K562 (cell line): Measurements from ENCODE around the gene HRC. TPM values are rescaled to one million over a fixed set of nuclear protein-coding genes. Genes with fewer than 3 reads are reported as not detected.

Source experiments
- CHD4 ChIP-seq: fragments of 200-600 bp; sonication (generic); IDR thresholded peaks from 3 replicates; pipeline ENCODE4 v1.6.1; 2012; ENCODE audit warnings: low read depth, mild to moderate bottlenecking, mixed read lengths, low read length, inconsistent platforms; ENCODE audit not compliant: insufficient read depth, insufficient replicate concordance, poor library complexity, severe bottlenecking
- CTBP1 ChIP-seq: fragments of 450-650 bp; IDR thresholded peaks from 2 replicates; pipeline ENCODE4 v1.6.1; 2016; ENCODE audit warnings: borderline replicate concordance
- HIVEP1 ChIP-seq: fragments of 250-450 bp; sonication (Bioruptor Pico); IDR thresholded peaks from 2 replicates; pipeline ENCODE4 v1.4.0; 2020; ENCODE audit warnings: mild to moderate bottlenecking
- HSF4 ChIP-seq: fragments of 250-450 bp; sonication (Bioruptor Pico); IDR thresholded peaks from 2 replicates; pipeline ENCODE4 v2.1.2; 2022; ENCODE audit warnings: mild to moderate bottlenecking, moderate library complexity, borderline replicate concordance
- LCOR ChIP-seq: sonication (generic); formaldehyde crosslinking; IDR thresholded peaks from 2 replicates; pipeline ENCODE4 v1.8.0; 2022; ENCODE audit warnings: mild to moderate bottlenecking, missing genetic modification reagents
- MYC ChIP-seq, 2 experiments: fragments of 250-450 bp in 1 of 2; sonication (Bioruptor Pico) in 1 of 2; IDR thresholded peaks; 2 replicates each; pipeline versions ENCODE4 v1.5.1 to v1.6.1; 2012 to 2021; ENCODE audit warnings: low read depth in 2 of 2, borderline replicate concordance in 1 of 2, improper control_type of control experiment in 1 of 2, low read length in 1 of 2, mild to moderate bottlenecking in 1 of 2, moderate library complexity in 1 of 2
- POLR2B ChIP-seq: fragments of 450-650 bp; IDR thresholded peaks from 2 replicates; pipeline ENCODE4 v1.6.1; 2018; ENCODE audit warnings: low read depth; ENCODE audit not compliant: partially characterized antibody
- RB1 ChIP-seq: fragments of 450-650 bp; IDR thresholded peaks from 2 replicates; pipeline ENCODE4 v1.6.1; 2017; ENCODE audit warnings: low read depth, mild to moderate bottlenecking
- SFPQ ChIP-seq: fragments of 200-400 bp; formaldehyde crosslinking; IDR thresholded peaks from 2 replicates; pipeline ENCODE4 v1.6.1; 2017; ENCODE audit warnings: mild to moderate bottlenecking, low read depth, low read length, moderate library complexity
- ZBTB40 ChIP-seq, 2 experiments: fragments of 450-650 bp in 1 of 2; sonication (generic) in 1 of 2; formaldehyde crosslinking in 1 of 2; IDR thresholded peaks; 2 replicates each; pipeline versions ENCODE4 v1.7.1 to v1.9.0; 2016 to 2022; ENCODE audit warnings: inconsistent platforms in 1 of 2, mild to moderate bottlenecking in 1 of 2, missing genetic modification reagents in 1 of 2
- ZNF212 ChIP-seq: fragments of 450-650 bp; formaldehyde crosslinking; IDR thresholded peaks from 2 replicates; pipeline ENCODE4 v1.4.0; 2020; ENCODE audit warnings: mild to moderate bottlenecking
- ZNF217 ChIP-seq: sonication (generic); formaldehyde crosslinking; IDR thresholded peaks from 2 replicates; pipeline ENCODE4 v1.8.0; 2022; ENCODE audit warnings: mild to moderate bottlenecking, missing genetic modification reagents
- ZNF518B ChIP-seq: fragments of 250-450 bp; sonication (Bioruptor Pico); IDR thresholded peaks from 2 replicates; pipeline ENCODE4 v1.5.0; 2021; ENCODE audit warnings: mild to moderate bottlenecking, moderate library complexity
- polyA plus RNA-seq, 8 experiments: library from polyadenylated mRNA; depleted of rRNA in 4 of 8; stranded (reverse) in 5 of 8; unstranded in 3 of 8; fragments of >200 nt; fragmentation: Nextera tagmentation in 2 of 8; fragmentation: Illumina TruSeq in 1 of 8; extraction: Ambion mirVana in 2 of 8; extraction: Trizol in 1 of 8; gene quantifications; 2 replicates each; pipeline versions ENCODE4 v1.2.1 to v1.2.3, GENCODE V29; 2011 to 2014; ENCODE audit warnings: inconsistent platforms in 1 of 8, missing spikeins in 1 of 8
- total RNA-seq, 7 experiments: library from RNA; depleted of rRNA in 6 of 7; stranded (reverse); fragments of >200 nt in 6 of 7; fragmentation: Illumina TruSeq in 2 of 7; extraction: Trizol in 2 of 7; gene quantifications; 2 replicates each; pipeline versions ENCODE4 v1.2.1 to v1.2.3, GENCODE V29; 2011 to 2021; ENCODE audit warnings: low replicate concordance in 1 of 7

HRC gene
- total and polyA plus RNA-seq, 9 of the 15 experiments (the other 6 are each of a cell fraction or from before 2014, with no cell fraction given) = 0.66 to 18.7 (median 13.1) TPM

GRCh38 chr19:49194408-49194807, 39.2 kb upstream of the HRC start (continued):
- TF ChIP-seq ZBTB40 (IDR thresholded peaks at IDR 0.05) = no peak
- no peak for TF ChIP-seq ZBTB40 (CRISPR knock-in tag; IDR thresholded peaks at IDR 0.05)
- no peak for TF ChIP-seq HIVEP1 (CRISPR knock-in tag)
- no peak for TF ChIP-seq LCOR (CRISPR knock-in tag)
- TF ChIP-seq HSF4 (CRISPR knock-in tag) = no peak
- TF ChIP-seq MYC (IDR thresholded peaks at IDR 0.05; ENCODE audit: low read depth, low read length) = no peak
- TF ChIP-seq MYC (CRISPR knock-in tag; IDR thresholded peaks at IDR 0.05; ENCODE audit: borderline replicate concordance, low read depth) = no peak
- TF ChIP-seq POLR2B = no peak
- TF ChIP-seq ZNF217 (CRISPR knock-in tag) = no peak
- no peak for TF ChIP-seq ZNF212
- TF ChIP-seq ZNF518B (CRISPR knock-in tag) = no peak
- no peak for TF ChIP-seq SFPQ
- TF ChIP-seq RB1 = no peak
- no peak for TF ChIP-seq CHD4
- no peak for TF ChIP-seq CTBP1
